DMS 273 treated with DMSO at 0.1 percent for 48 hours (cell line): Measurements from ENCODE around the gene RASA4.
"Not testable (repeated sequence)": the region's sequence is repeated elsewhere in the genome, so short reads cannot be mapped to it uniquely, and the experiment has no call there.

Source experiments
- DNase-seq: peaks from one replicate; lab custom pipeline; 2025; lab: John Stamatoyannopoulos, UW

The RASA4 gene

GRCh38 chr7:102616507-102617125 is at the start of gene RASA4:
Gene RASA4, minus strand, starts transcription at chr7:102616756. Its CDS starts 67 bp downstream, at chr7:102616689.
- DNase-seq = not testable (repeated sequence)

GRCh38 chr7:102664765-102665164 is 48.2 kb upstream of the RASA4 start:
- not testable (repeated sequence) for DNase-seq

- not testable (repeated sequence) for DNase-seq
Observed at GRCh38 chr7:102649924-102650323, 33.4 kb upstream of the RASA4 start, which contains the start of gene SPDYE2B. Gene SPDYE2B, plus strand, starts transcription at chr7:102650319. Its CDS starts 2,030 bp downstream, at chr7:102652349.

- DNase-seq = not testable (repeated sequence)
Observed at GRCh38 chr7:102647813-102648212, 31.3 kb upstream of the RASA4 start.

GRCh38 chr7:102643404-102643803 is 26.8 kb upstream of the RASA4 start:
- DNase-seq = not testable (repeated sequence)

- DNase-seq = not testable (repeated sequence)
Observed at GRCh38 chr7:102642691-102643090, 26.1 kb upstream of the RASA4 start, which contains the start of gene UPK3BL1. Gene UPK3BL1, minus strand, starts transcription at chr7:102642791. Its CDS starts 50 bp downstream, at chr7:102642741.

GRCh38 chr7:102638848-102639247 is 22.3 kb upstream of the RASA4 start:
- not testable (repeated sequence) for DNase-seq

- not testable (repeated sequence) for DNase-seq
Observed at GRCh38 chr7:102636956-102637355, 20.4 kb upstream of the RASA4 start.

GRCh38 chr7:102635354-102635753 is 18.8 kb upstream of the RASA4 start:
- not testable (repeated sequence) for DNase-seq

- DNase-seq = not testable (repeated sequence)
Observed at GRCh38 chr7:102634299-102634698, 17.7 kb upstream of the RASA4 start.

GRCh38 chr7:102630622-102631021 is 14.1 kb upstream of the RASA4 start:
- DNase-seq = not testable (repeated sequence)

GRCh38 chr7:102627271-102627904 is 10.8 kb upstream of the RASA4 start:
- not testable (repeated sequence) for DNase-seq

GRCh38 chr7:102618122-102618521 is 1.6 kb upstream of the RASA4 start:
- DNase-seq = not testable (repeated sequence)

- DNase-seq = not testable (repeated sequence)
Observed at GRCh38 chr7:102615930-102616329, 626 bp downstream of the RASA4 start.

GRCh38 chr7:102614873-102615272 is 1.7 kb downstream of the RASA4 start:
- DNase-seq = not testable (repeated sequence)

- DNase-seq = not testable (repeated sequence)
Observed at GRCh38 chr7:102614346-102614697, 2.2 kb downstream of the RASA4 start.

GRCh38 chr7:102613575-102614345 is 2.8 kb downstream of the RASA4 start:
- not testable (repeated sequence) for DNase-seq

- DNase-seq = not testable (repeated sequence)
Observed at GRCh38 chr7:102611675-102612325, 4.8 kb downstream of the RASA4 start.

- DNase-seq = not testable (repeated sequence)
Observed at GRCh38 chr7:102611013-102611674, 5.4 kb downstream of the RASA4 start.

GRCh38 chr7:102610441-102610840 is 6.1 kb downstream of the RASA4 start:
- not testable (repeated sequence) for DNase-seq

- not testable (repeated sequence) for DNase-seq
Observed at GRCh38 chr7:102609734-102610133, 6.8 kb downstream of the RASA4 start.
